Stimulated activated CD8-positive, alpha-beta memory T cell treated with anti-CD3 and anti-CD28 coated beads, Interleukin-4, amount 100 ng/mL, for 24 hours (primary cell): ENCODE data around the gene SIK3.

ENCODE experiments used
- DNase-seq: peaks from one replicate; pipeline ENCODE4 v3.0.0-alpha.2; 2020; ENCODE audit warnings: low read depth

Gene SIK3

DNA sequence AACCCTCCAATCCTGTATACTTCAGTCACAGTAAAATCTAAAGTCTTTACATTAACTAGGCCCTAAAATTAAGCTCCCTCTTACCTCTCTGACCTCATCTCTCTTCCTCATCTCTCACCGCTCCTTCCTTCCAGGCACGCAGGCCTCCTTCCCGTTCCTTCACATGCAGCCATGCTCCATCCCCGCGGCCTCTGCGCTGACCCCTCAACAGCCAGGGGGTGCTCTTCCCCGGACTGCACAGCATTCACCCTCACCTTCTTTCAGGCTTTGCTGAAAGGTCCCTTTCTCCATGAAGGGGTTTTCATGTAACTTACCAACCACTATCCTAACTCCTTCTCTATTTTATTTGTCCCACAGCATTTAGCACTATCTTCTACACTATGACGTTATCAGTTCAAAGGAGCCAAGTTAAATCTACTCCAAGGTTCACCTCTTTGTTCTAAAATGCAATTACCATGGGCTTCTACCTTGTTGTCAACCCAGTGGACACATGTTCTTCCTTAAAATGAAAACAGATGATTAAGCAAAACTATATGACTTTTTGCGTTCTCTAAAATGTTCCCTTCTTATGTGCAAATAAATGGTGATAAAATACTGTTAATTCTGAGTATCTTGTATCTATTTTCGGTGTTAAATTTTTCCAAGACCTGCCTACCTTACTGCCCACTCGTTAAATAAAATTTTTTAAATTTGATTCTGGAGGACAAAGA, 203.0 kb downstream of the SIK3 start:
- DNase-seq: no peak

DNA sequence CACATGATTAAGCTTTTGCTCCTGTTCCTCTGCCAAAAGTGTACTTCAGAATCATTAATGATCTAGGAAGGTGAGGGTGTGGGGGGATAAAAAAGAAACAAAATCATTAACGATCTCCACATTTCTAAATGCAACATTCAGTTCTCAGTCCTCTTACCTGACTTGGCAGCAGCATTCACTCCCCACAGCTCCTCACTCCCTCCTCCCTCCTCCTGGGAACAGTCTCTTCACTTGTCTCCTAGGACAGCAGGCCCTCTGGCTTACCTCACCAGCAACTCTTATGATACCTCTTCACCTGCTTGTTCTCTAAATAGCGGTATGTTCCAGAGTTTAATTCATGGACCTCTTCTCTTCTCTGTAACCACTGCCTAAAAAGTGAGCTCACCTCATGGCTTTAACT, 204.3 kb downstream of the SIK3 start:
- DNase-seq: no peak

DNA sequence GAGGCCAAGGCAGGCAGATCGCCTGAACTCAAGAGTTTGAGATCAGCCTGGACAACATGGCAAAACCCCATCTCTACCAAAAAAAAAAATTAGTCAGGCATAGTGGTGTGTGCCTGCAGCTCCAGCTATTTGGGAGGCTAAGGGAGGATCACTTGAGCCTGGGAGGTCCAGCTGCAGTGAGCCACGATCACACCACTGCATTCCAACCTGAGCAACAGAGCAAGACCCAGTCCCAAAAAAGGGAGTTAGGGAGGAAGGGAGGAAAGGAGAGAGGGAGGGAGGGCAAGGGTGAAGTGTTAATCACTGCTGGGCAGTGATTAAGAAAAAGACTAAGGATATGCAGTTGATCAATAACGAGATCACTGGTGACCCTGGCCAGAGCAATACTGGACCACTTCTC, 204.8 kb downstream of the SIK3 start:
- DNase-seq: no peak

DNA sequence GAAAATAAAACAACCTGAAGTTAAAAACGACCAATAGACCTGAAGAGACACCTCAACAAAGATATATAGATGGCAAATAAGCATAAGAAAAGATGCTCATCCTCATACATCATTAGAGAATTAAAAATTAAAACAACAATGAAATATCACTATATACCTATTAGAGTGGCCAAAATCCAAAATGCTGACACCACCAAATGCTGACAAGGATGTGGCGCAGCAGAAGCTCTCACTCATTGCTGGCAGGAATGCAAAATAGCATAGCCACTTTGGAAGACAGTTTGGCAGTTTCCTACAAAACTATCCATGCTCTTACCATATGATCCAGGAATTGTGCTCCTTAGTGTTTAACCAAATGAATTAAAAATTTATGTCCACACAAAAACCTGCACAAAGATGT, 205.9 kb downstream of the SIK3 start:
- no peak for DNase-seq

DNA sequence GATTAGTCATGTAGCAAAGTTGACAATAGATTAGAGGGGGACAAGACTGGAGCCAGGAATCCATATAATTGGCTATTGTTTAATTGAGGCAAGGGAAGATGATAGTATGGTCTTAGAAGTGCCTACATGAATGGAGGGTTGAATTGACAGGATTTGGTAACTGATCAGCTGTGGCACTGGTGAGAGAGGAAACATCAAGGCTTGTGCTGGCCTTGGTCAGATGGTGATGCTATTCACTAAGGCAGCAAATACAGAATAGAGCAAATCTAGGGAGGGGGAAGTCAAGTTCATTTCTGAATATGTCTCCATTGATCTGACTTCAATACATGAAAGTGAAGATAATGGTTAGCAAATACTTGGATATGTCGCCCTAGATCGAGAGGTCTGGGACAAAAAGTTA, 206.5 kb downstream of the SIK3 start:
- no peak for DNase-seq

DNA sequence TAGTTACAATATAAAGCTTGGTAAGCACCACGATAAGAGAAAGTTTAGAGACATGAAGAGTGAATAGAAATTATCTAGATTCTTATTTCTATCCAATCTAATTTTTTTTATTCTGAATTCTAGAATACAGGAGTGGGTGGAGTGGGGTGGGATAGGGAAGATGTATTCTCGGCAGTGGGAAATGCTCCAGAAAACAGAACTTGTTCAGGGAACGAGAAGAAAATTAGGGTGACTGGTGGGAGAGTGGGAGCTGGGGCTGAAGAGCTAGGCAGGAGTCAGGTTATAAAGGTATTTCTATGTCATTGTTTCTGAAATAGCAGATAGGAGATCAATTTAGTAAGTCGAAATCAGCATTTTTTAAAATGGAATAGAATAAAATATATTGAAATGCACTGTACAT, 207.6 kb downstream of the SIK3 start:
- no peak for DNase-seq

DNA sequence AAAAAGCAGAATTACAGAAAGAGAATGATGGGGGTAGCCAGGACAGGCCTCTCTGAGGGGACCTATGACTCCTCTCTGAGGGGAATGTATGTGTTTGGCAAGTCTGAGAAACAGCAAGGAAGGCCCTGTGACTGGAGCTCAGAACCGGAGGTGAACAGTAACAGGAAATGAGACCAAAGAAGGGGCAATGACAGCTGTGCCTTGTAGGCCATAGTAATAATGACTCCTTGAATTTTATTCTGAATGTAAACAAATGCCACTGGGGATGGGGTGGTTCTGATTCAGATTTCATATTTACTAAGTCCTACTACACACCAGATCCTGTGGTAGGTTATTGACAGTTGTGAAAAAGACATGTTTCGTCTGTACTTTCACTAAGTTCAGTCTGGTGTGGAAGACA, 208.0 kb downstream of the SIK3 start:
- no peak for DNase-seq

DNA sequence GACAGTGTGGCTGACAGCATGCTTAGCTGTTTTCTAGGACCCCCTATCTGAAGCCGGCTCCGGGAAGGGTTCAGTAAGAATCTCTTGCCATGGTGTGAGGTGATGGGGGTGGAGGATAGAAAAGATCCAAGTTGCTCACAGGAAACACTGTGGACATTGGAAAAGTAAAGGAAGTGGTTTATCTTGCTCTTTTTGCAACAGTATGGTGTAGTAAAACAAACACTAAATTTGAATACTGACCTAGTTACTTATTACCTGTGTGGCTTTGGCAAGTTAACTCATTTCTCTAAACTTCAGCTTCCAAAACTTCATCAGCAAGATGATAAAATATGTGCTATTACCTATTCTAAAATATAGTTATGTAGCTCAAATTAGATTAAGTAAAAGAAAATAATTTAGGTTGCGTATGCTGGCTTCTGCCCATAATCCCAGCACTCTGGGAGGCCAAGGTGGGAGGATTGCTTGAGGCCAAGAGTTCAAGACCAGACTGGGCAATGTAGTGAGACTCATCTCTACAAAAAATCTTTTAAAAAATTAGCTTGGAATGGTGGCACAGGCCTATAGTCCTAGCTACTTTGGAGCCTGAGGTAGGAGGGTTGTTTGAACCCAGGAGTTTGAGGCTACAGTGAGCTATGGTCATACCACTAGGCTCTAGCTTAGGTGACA, 209.2 kb downstream of the SIK3 start:
- no peak for DNase-seq

DNA sequence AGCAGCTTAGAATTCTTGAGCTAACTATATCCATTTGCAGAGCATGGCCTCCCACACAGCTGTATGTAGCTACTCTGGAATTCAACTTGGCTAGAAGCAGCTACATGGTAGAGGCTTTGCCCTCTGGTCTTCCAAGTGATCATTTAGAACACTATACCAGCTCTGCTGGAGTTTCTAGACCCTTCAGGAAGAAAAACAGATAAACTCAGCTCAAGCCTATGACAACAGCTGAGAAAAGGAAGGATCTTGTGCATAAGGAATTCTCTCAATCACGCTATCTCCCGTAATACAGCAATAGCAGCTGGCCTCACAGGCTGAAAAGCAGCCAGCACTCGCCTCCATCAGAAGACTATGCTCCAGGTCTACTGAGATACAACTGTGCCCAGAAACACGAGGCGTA, 210.2 kb downstream of the SIK3 start:
- no peak for DNase-seq

DNA sequence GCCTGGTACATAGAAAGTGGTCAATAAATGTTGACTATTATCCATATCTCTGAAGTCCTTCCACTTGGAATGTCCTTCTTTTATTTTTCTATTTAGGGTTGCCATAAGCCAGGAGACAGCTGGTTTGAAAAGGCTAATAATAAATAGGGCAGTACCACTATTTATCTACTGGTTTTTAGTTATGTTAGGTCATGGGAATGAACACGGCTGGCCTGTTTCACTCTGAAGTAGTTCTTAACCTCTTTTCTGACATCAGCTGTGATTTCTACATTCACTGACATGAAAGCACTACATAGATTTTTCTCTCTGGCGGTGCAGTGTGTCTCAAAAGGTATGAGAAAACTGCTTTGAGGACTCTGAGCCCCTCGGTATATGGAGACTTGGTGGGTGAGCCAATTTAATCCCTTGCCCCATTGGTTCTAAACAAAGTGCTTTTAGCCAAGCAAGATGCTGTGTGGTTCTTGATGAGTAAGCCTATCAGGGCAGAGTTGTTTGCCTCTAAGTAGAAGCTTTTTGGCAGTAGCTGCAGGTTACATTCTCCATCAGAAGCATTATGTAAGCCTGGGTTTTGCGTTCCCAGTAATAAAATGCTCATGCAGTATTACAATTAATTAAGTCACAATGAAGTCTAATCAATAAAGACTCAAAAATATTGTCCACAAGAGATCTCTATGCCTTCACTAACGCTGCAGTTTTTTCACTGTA, 212.1 kb downstream of the SIK3 start:
- no peak for DNase-seq

DNA sequence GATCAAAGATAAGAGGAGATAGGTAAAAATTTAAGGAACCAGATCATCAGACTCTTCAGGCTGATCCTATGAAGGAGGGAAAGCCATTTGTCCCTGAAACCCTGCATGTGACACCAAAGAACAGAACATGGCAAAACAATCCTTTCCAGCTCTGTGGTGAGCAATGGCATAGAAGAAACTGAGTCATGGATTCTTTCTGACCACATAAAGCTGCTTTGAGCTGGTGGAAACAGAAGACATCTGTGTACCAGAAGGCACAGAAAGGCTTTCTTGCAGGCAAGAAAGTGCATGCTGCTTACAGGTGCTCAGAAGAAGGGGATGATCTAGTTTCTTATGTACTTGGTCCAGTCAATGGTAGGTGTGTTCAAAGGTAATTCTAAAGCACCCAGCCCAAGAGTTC, 215.8 kb downstream of the SIK3 start:
- DNase-seq: no peak

DNA sequence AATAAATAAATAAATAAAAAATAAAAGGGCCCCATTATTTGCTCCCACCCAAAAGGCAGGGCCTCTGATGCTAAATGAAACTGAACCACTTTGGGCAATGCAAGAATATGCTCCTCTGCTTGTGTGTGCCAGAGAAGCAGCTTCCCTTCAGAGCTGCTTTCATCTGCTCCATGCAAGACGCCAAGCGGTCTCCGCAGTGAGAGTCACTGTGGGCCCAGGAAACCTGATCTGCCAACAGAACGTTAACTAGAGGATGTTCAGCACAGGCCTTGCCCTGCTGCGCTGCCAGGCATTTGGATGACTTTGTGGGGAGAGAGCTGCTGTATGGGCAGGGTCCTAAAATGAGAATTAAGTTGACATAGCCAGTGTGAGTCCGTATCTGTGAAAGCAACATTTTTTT, 217.1 kb downstream of the SIK3 start:
- no peak for DNase-seq

DNA sequence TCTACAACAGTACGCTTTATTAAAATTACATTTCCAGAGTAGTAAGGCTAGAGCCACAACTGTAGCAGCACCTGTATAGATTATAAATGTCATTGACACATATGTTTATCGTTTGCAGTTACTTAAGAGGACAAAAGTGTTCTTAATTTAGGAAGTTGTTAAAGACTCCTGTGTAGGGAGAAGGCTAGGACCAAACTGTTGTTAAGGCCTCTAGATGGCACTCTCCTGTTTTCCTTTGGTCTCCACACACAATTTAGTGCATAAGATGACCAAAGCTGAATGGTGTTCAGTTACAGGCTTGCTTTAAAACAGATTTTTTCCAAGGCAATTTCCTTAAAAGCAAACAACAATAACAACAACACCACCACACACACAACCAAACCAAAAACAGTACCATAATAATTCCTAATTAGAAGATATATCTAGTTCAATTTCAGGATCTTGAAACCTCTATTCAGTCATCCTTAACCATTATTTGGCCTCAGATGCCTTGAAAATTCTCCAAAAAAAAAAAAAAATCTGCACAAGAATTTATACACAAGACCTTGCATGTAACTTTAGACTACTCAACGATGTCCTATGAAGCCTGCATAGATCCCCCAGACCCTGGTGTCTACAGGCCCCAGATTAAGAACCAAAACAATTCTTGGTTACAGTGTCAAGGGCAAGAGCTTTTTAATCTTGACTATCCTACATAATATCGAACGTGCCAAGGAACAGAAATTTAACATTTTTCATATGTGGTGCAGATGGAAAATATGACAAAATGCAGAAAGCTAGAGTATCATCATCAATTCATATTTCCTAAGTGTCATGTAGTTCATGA, 218.2 kb downstream of the SIK3 start:
- no peak for DNase-seq

DNA sequence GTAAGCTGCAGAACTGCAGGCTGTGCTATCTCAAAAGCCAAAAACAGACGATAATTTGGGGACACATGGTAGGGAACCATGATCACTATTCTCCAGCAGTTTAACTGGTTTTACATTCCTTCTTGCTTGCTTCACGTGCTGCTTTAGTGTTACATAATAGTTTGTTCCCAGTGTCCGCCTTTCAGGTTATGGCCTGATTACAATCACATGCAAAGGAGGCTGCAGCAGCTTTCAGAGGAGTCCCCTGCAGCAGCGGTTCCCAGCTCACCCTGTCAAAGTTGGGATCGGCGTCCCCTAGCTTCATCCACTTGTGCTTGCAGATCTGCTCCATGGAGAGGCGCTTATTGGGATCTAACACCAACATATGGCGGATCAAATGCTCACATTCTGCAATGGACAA, 221.6 kb downstream of the SIK3 start:
- no peak for DNase-seq

DNA sequence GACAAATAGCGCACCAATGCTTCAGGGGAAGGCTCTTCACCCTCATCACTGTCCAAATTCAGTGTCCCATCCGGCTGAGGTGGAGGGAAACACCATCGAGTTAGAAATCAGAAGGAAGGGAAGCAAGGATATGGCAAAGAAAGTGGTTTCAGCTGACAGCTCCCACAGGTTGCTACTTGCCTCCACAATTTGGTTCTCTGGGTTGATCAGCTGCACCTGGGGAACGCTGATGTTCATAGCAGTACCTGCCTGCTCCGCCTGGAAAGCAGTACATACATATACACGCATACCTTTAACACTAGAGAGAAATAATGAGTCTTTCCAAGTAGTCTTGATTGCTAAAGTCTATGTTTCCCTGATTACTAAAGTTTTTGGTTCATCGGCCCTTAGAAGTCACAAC, 223.0 kb downstream of the SIK3 start:
- DNase-seq: no peak

DNA sequence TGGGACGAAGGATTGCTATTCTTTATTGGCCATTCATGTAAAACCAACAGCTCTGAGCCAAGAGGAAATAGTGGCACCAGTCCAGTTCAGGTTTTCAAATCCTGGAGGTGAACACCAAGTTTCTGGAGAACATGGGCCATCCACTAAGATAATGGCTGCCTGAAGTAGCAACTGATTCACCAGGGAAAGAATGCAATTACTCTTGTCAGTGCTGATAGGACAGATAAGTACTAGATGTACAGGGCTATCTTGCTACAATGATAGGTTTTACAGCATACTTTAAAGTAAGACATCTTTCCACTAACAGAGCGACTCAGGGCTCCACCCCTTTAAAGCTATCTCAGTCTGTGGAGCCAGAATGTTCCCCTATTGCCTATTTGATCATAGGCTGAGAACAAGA, 224.0 kb downstream of the SIK3 start:
- no peak for DNase-seq

DNA sequence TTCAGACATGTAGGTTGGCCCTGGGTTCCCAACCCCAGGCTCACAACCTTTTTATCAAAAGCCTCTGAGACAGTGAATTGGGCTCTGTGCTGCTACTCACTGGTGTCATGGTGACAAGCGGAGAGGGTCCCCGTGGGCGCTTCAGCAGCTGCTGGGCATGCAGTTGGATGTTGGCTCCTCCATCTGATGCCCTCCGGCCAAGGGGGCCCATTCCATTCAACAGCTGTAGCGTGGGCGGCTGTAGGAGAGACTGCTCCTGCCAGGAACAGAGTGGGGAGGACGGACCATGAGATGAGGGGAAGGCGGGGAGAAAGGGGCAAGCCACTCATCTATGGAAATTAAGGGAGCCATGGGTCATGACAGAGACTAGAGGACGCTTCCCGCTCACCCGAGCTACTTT, 224.8 kb downstream of the SIK3 start:
- no peak for DNase-seq

DNA sequence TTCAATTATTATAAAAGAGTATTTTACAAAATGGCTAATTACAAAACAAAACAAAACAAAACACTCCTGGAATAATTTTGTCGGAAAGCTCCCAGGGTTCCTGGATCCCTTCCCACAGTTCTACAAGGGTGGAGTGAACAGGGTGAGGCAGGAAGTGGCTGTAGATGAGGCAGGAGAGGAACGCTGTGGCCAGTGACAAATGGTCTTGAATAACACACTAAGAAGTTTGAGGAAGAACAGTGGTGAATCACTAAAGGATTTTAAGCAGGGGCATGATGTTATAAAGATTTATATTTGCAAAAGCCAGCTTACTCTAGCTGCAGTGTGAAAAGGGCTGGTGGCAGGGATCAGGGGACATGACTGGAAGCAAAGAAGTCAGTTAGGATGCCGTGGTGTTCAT, 227.0 kb downstream of the SIK3 start:
- DNase-seq: no peak

DNA sequence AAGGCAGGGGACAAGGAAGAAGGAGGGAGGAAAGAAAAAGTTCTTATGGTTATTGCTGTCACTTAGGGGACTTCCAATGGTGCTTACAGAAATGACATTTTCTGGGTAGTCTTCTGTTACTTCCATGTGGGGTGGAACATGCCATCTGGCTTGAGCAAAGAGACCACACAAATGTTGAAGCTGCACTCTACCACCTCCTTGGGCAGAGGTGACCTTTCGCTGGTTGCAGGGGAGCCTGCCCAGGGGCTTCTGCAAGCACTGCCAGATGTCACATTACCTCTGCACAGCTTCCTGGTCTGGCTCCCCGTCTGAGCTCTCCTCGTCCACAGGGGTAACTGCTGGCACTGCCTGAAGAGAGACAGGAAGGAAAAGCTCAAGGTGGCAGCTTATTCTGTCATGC, 228.2 kb downstream of the SIK3 start:
- DNase-seq: no peak

DNA sequence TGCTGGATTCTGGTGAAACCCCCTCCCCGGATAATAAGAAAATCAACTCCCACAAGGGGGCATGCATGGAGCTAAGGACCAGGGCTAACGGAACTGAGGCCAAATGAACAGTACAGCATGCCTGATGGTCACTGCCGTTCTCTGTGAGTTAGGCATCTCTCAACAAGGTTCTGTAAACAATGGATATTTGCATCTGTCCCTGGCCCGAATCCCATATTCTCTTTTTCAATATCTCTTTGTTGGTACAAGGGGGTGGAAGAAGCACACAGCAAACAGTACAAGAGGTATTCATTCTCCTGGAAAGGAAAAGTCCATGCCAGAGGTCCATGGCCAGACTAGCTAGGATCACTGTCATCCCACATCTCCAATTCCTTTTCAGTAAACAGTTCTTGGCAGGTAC, 228.6 kb downstream of the SIK3 start:
- DNase-seq: no peak

DNA sequence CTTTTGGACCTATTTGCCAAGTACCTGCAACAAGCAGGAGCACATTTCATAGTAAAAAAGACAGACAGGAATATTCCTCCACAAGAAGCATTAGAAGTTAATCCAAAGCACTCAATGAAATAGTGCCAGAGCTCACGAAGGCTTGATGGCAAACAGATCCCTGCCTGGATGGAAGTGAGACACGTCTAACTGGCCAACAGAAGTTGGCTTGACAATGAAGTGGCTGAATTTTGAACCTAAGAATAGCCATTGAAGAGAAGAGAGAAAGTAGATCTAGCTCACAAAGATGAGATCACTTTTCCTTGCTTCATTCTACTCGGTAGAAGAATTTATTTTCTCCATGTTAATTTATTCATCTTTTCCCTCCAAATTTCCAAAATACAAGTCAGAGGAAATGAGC, 230.2 kb downstream of the SIK3 start:
- no peak for DNase-seq

DNA sequence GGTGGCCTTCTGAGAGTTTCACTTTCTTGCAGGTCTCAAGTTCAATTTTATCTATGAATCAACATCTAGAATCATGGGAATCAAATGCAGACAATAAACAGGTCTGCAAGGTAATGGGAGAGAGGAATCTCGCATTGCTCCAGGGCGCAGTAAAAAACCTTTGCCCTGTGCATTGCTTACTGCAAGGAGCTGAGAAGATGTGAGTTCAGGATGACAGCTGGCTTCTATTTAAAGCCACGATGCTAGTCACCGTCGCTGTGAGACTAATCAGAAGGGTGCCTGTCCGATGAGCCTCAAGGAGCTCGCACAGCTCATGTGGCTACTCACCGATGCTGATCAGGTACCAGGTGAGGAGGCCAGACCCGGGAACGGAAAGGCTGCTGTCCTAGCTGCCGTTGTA, 230.6 kb downstream of the SIK3 start:
- no peak for DNase-seq
